GM19025 (cell line): ENCODE data around the gene ITSN1.

Experiments
- ATAC-seq: cut with Tn5 transposase; IDR thresholded peaks from one replicate; pipeline ENCODE4 v1.9.1; 2021; ENCODE audit warnings: mild to moderate bottlenecking, low read depth, moderate library complexity; ENCODE audit not compliant: unreplicated experiment

ITSN1 gene

DNA sequence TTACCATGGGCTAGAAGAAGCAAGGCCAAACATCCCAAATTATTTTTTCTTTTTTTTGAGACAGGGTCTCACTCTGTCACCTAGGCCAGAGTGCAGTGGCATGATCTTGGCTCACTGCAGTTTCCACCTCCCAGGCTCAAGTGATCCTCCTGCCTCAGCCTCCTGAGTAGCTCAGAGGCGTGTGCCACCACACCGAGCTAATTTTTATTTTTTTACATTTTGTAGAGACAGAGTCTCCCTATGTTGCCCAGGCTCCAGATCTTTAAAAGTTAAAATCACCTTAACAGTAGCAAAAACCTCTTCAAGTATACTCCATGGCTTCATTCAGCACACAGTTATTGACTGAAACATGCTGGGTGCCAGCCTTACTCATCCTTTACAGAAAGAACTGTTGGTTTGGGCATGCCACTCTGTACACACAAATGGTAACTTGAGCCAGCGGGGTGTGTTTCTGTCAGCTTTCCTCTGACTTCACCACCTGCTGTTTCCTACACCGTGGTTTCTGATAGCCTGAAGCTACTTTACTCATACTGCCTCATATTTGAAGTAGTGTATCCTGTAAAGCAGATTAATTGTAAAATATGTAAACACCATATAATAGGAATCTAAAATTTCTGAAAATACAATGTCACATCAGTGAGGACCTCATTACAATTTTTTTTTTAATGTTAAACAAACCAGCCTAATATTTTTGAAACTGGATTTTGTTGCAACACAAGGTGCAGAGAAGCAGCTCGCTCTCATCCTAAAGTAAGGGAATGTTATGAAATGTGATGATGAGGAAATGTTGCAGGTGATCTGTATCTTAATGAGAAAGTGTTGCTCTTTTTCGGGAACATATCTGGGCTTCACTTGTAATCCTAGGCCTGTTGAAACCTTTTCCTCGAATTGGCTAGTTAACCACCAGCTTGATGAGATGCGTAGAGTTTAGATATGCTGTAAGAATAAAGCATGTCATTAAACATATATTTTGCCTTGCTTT, 159.4 kb downstream of the ITSN1 start:
- ATAC-seq = no peak

DNA sequence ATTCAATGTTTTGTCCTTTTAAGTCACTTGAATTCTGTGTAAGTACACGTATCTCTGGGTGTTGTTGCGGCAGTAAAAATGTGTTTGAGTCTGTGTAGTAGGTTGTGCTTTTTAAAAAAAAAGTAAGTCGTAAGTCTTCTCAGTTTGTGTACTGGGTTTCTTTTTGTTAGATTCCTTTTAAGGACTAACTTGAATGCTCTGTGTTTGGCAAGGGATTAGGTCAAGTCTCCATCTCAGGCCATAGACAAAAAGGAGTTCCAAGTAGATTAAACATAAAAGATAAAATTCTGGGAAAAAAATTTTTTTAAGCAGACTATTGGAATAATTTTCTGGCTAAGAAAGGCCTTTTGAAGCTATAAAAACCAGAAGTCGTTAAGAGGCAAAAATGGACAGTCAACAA, 160.2 kb downstream of the ITSN1 start:
- no peak for ATAC-seq

DNA sequence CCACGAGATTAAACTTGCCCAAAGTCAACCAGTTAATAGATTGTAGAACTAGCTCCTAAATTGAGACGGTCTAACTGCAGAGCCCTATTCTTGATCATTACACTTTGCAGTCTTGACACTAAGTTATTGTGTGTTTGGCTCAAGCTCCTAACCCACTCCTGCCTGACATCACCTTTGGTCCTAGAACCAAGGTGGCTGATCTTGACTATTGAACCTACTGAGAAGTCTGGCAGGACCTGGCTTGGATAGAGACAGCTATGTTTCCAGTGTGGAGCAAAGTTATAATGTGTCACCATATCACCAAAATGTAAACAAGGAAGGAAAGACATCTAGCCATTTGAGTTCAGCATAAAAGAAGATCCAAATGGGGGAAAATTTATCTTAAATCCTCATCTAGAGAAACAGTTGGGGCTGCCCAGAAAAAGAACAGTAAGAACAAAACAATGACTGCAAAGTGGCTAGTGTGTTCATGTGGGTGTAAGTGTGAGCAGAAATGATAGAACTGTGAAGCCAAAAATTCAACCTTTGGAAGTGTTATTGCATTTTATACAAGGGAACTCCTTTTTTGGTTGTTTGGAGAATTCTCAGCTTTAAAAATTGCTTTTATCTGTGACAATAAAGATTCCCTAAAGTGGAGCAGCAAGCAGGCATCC, 166.5 kb downstream of the ITSN1 start:
- ATAC-seq = no peak

DNA sequence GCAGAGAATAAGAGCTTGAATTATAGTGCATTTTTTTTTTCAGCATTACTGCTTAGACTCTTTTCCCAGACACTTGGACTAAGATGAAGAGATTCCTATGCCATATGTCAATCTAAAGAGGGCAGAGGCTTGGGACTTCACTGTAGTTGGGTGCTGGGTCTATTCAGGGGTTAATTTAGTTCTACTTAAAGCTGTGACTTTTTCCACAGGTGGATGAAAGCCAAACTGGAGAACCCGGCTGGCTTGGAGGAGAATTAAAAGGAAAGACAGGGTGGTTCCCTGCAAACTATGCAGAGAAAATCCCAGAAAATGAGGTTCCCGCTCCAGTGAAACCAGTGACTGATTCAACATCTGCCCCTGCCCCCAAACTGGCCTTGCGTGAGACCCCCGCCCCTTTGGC, 168.5 kb downstream of the ITSN1 start:
- no peak for ATAC-seq

DNA sequence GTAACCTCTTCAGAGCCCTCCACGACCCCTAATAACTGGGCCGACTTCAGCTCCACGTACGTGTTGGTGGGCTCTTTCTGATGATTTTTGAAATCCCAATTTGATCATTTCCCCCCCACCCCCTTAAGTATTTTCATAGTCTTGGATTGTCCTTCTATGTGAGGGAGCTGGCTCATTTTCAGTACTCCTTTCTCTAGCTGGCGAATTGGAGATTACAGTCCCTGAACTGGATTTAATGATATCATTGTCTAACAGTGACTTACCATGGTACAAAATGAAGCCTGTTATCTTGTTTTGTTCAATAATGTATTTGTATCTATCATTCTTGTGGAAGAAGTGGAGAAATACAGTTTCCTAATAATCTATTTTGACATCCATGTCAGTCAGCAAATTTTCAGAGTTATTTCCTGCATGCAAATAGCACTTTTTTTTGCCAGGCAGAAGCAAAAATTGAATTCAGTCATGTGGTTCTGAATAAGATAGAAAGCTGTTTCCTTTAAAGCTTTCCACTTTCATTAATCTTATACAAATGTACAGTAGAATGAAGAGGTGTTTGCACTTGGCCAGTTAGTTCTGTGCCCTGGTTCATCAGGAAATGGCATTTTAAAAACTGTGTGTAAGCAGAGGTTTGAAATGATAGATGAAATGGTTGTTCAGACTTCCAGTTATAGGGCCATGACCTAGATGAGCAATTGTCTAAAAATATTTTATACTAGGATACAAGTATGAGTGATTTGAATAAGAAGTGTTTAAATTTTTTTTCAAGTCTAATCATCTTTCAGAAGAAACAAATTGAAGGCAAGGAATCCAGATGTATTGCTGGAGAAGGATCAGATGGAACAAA, 169.1 kb downstream of the ITSN1 start:
- ATAC-seq = no peak

DNA sequence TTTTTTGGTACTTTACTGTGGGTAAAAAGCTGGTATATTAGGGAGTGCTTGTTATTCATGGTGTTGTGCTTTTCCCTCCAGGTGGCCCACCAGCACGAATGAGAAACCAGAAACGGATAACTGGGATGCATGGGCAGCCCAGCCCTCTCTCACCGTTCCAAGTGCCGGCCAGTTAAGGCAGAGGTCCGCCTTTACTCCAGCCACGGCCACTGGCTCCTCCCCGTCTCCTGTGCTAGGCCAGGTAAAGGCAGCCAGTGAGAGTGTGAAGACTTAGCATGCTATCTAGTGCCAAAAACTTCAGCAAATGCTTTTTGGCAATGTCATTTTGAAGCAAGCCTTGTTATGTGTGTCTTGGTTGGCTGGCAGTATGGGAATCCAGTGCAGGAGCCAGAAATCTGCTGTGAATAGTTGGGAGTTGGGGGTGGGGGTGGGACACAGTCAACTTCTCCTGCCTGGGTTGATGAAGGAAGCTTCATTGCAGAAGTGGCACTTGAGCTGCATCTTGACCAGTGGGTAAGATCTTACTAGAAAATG, 171.6 kb downstream of the ITSN1 start:
- no peak for ATAC-seq

DNA sequence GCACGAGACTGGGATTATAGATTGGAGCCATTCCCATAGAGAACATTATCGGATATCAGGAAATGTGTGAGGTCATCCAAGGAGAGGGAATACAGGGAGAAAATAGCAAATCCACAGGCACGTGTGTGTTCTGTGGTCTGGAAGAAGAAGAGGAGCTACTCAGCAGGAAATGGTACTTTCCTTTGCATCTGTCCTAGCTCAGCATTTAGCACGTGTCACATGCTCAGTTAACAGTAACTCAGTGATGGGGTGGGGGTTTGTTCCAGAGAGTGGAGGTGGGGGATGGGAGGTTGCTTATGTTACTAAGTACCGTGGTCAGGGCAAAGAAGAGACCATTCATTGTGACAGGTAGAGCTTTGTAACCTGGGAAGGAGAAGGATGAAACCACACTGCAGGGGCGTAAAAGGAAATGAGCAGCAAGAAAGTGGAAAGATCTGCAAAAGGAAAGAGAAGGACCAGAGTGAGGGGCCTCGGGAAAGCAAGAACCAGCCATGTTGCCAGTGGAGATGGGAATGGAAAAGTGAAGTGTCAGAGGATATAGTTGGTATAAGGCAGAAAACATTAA, 172.9 kb downstream of the ITSN1 start:
- ATAC-seq = no peak

DNA sequence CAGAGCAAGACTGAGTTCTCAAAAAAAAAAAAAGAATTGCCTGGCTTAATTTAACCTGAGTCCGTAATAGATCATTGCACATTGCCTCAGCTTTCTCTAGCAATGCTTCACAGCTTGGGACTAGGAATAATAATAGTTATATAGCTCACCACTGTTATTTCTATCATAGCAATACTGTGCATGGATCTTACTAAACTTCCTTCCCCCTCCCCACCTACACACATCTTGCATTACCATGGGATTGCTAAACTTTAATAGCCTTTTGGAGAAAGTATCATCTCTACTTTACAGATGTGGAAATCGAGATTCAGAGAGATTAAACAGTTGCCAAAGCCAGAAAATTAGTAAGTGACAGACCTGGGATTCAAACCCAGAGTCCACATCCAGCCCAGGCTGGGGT, 173.9 kb downstream of the ITSN1 start:
- no peak for ATAC-seq

DNA sequence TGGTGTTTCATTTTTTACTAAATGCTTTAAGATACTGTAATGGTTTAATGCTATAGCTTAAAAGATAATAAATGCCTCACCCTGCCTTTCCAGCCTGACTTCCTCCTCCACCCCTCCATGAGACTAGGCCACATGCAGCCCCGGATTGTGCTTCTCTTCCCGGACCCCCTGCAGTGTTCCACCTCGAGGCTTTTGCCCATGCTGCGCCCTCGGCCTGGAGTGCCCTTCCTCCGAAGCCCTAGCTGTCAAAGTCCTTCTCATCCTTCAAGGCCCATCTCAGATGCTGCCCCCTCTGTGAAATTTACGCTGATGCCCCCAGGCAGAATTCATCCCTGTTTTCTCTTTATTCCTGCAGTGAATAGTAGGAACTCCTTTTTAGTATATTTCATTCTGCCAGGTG, 174.8 kb downstream of the ITSN1 start:
- no peak for ATAC-seq

DNA sequence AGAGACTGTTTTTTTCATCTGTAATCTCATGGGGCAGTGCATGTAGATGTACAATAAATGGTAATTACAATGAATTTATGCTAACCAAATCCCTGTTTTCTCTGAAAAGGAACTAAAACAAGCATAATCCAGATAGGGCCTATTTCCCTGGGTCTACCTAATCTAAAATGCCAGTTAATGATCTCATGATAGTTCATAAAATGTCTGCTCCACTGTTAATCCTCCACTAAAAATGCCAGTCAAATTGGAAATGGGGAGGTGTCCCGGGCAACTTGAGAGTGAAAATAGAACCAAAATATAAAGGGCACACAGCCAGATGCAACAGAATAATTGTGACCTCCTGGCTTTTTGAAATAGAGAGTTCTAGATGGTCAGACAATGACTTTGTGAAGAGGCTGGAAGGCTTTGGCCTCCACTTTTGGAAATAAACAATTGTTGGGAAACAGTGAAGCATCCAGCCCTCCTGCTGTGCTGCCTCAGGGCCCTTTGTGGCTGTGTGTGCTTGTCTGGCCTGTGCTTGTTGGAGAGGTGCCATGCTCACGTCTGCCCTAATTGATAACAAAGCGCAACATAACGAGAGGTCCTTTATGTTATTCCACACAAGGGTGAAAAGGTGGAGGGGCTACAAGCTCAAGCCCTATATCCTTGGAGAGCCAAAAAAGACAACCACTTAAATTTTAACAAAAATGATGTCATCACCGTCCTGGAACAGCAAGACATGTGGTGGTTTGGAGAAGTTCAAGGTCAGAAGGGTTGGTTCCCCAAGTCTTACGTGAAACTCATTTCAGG, 175.6 kb downstream of the ITSN1 start:
- no peak for ATAC-seq

DNA sequence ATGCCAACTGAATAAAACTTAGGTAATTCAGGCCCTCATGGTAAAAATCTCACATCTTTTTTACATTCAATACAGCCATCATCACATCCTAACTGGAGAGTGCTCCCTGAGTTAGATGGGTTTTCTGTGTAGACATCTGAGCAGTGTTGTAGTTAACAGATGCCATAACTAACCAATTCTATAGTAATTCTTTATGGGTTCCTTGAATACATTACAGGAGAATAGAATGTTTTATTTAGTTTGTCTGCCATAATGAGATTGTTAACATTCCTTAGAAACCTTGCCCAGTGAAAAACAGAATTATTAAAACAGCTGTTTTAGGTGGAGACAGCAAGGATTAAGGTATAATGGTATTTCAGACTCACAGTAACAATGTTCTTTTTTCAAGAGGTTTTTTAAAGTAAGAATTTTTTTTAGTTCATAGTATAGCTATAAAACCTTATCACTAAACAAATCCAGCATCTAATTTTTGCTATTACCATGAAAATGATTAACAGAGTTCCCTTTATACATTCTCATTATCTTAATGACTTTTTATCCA, 178.0 kb downstream of the ITSN1 start:
- ATAC-seq = no peak

DNA sequence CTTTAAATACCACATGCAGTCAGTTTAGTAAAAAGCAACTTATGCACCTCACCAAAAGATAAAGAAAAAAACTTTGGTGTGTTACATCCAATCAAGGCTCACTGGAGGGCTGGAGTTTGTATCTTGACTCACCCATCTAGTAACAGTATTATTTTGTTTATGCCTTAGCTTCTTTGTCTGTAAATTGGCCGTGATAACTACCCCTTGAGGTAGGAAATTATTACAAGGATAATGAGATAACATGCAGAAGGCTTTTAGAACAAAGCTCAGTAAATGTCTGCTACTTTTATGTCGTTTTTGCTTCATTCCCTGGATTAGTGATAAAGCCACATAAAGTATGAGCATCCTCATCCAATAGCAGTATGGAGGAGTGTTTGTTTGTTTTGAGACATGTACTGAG, 178.5 kb downstream of the ITSN1 start:
- ATAC-seq = no peak

DNA sequence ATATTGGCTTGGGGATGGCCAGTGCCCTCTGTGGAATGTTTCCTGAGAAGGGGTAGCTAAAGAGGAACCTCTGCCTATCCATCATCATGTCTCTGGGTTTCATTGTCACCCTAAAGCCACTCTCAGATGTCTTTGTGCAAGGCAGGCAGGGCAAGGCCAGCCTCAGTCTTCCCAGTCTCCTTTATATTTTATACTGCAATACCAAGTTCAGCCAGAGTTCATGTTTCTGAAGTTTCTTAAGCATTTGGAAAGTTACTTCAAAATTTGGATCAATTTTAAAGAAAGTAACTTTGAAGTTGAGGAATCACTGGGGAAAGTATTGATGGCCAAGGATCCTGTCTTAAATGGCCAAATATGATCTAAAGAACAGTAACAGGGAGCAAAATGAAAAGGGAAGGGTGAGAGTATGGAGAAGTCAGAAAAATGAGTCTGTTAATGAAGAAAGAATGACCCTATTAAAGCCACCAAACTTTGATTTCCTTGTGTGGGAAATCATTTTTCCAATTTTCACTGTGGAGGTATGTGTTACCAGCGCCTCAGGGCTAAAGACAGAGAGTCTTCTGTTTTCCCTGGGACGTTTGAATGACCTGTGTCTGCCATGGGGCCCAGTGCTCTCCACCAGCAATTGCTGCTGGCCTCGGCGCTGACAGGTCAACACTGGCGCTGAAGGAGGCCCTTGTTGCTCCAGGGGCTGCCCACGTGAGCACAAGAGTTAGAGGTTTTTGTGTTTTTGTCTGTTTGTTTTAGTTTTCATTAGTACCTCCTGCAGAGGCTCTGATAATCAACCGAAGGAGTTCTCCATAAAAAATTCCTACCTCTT, 179.4 kb downstream of the ITSN1 start:
- no peak for ATAC-seq

DNA sequence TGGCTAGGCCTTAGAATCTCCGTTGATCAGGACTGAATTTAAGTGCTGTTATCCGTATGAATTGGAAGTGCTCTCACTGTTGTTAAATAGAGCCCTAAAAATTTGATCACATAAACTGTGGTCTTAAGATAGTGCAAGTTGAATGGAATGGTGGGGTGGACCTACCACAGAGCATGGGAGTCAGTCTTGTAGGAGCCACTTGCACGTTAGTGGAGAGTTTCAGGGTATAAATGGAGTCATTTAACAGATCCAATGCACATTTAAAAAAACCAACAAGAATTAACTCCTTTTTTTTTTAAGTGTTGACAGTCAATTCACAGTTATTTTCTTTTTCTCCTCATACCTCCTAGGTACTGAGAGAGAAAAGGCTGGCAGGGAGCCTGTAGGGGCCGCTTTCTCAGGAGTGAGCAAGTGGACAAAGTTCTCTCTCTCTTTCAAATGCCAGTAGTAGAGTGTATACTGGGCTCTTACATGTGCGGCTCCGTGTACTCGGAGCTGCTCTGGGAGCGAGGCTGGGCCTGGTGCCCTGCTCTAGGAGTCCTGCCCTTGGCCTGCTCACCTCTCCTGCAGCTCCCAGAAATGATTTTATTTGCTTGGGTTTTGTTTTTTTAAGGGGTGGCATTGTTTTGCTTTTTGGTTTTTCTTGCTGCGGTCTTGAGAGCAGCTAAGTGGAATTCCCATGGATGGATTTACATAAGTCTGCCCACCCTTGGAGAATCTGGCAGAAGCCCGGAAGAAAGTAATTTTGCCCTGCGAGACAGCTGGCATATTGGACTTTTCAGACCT, 182.0 kb downstream of the ITSN1 start:
- ATAC-seq = no peak

DNA sequence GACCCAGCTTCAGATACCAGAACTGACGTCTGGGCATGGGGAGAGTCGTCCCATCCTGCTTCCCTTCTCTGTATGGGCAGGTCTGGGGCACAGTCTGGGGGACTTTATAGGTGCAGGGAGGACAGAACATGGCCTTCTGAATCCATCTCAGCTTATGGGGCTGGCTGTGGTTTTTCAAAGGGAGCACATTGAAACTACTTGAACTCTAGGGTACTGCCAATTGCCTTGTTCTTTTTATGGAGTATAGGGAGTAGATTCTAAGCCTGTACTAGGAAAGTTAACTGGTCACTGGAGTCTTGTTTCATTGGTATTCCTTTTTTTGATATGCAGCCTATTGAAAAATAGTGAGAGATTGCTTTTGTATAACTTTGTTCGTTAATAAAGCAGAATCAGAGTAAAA, 183.1 kb downstream of the ITSN1 start:
- ATAC-seq = no peak

DNA sequence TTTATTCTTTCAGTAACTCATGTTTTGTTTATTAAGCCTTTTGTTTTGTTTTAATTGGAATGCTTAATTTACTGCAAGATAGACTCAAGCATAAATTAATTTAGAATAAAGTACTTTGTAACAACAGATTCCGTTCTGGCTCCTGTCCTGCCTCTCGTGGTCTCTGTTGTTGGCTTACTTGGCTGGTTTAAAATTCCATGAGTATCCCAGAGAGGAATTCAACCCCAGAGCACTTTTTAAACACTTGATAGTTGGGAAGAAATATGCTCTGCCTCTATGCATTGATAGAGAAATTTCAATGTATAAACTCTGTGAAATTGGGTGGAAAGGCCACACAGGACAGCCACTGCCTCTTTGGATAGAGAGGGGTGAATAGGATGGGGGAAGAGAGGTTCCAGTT, 183.6 kb downstream of the ITSN1 start:
- no peak for ATAC-seq

DNA sequence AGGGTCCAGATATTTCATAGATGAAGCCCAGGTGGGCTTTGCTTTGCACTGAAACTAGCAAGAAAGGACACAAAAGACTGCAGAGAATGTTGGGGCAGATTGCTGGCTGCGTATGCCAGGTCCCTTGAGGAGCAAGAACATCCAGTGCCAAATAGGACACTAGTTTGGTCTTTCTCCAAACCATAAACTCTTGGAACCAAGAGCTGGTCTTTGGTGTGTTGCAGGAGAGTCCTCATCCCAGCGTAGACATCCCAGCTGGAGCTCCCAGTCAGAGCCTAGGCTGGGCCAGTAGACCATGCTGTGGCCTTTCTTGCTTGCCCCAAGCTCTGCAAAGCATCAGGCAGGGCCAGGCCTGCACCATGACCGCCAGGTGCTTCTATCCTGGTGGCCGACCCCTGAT, 185.8 kb downstream of the ITSN1 start:
- no peak for ATAC-seq

DNA sequence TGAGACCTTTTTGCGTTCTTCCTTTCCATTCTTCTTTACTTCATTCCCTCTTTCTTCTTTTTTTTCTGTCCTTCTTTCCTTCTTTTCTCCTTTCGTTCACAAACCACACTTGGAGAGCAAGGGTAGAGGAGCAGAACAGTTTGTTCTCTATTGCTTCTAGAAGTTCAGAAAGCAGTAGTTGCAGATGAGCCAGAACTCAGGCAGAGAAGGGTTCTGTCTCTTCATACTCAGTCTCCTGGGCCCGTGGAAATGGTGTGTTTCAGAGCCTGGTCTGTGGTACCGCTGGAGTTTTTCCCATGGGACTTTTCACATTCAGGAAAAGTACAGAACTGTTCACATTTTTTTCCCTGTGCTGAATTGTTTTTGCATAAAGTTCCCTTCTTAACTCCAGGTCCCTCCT, 186.3 kb downstream of the ITSN1 start:
- ATAC-seq = no peak
